Measurements from ENCODE around the gene POMP. TPM values are rescaled to one million over a fixed set of nuclear protein-coding genes. Genes with fewer than 3 reads are reported as not detected.

The POMP gene
- total and polyA plus RNA-seq, 2 donors (not counting 1 experiment from before 2014, with no cell fraction given): 67.7 to 149 TPM

GRCh38 chr13:28717170-28717569 lies 58.2 kb downstream of the POMP start:
- Histone ChIP-seq H2AFZ (ENCODE audit: low read length) (no peak overlapping the region), H4K20me1 (ENCODE audit: control insufficient read depth, extremely low read depth, insufficient read depth, low read length) (no peaks in the 10 kb centered on the region), H3K9me3 (ENCODE audit: control insufficient read depth, insufficient read depth, low read depth, low read length) (no peaks in the 10 kb centered on the region), H3K9ac (ENCODE audit: insufficient read depth, low read length) (no peak overlapping the region), H3K36me3 (ENCODE audit: control insufficient read depth, insufficient read depth, low read length) (no peaks in the 10 kb centered on the region), H3K4me1 (ENCODE audit: control insufficient read depth, extremely low read depth, insufficient read depth, low read length) (no peaks in the 10 kb centered on the region), H3K27ac (ENCODE audit: insufficient read depth, low read length) (no peak overlapping the region), H3K27me3 (ENCODE audit: control insufficient read depth, insufficient read depth, low read length) (no peaks in the 10 kb centered on the region), H3K79me2 (ENCODE audit: control insufficient read depth, insufficient read depth, low read length) (no peaks in the 10 kb centered on the region), H3K4me3 (replicated peaks in 1 of 4; ENCODE audit: control extremely low read depth in 1 of 4, insufficient read depth in 1 of 4, low read depth in 3 of 4, low read length in 4 of 4) (no peak overlapping the region), H3K4me2 (ENCODE audit: extremely low read depth, insufficient read depth, low read length) (no peak overlapping the region)
- no peak for TF ChIP-seq EZH2 (IDR thresholded peaks at IDR 0.05; ENCODE audit: low read length, missing control alignments)
- TF ChIP-seq CTCF (conservative IDR thresholded peaks at IDR 0.05 in 1 of 2, IDR thresholded peaks at IDR 0.05 in 1 of 2; ENCODE audit: low read depth in 1 of 2, low read length in 2 of 2): no peak
- no peak for DNase-seq (ENCODE audit: low read depth in 2 of 2)

- peak; percentile 3 to 24 for DNase-seq (ENCODE audit: low read depth in 2 of 2)
- H3K36me3 ChIP-seq (ENCODE audit: control insufficient read depth, insufficient read depth, low read length): no peaks in the 10 kb centered on the region
Observed at GRCh38 chr13:28718196-28718542, 59.2 kb downstream of the POMP start.

GRCh38 chr13:28718543-28719226 lies 59.8 kb downstream of the POMP start, which contains the start of gene SLC46A3:
Gene SLC46A3 (minus strand): TSS chr13:28718970. CDS start chr13:28717998, 972 bp downstream.
- Histone ChIP-seq H3K4me1 (ENCODE audit: control insufficient read depth, extremely low read depth, insufficient read depth, low read length) (no peaks in the 10 kb centered on the region), H3K27me3 (ENCODE audit: control insufficient read depth, insufficient read depth, low read length) (no peaks in the 10 kb centered on the region), H2AFZ (ENCODE audit: low read length) (peak within 1 kb of the TSS; percentile 93), H3K79me2 (ENCODE audit: control insufficient read depth, insufficient read depth, low read length) (no peaks in the 10 kb centered on the region), H3K4me2 (ENCODE audit: extremely low read depth, insufficient read depth, low read length) (peak within 1 kb of the TSS; percentile 97), H3K36me3 (ENCODE audit: control insufficient read depth, insufficient read depth, low read length) (no peaks in the 10 kb centered on the region), H3K4me3 (replicated peaks in 1 of 4; ENCODE audit: control extremely low read depth in 1 of 4, insufficient read depth in 1 of 4, low read depth in 3 of 4, low read length in 4 of 4) (peak within 1 kb of the TSS; percentile 55 to 82 (median 67)), H4K20me1 (ENCODE audit: control insufficient read depth, extremely low read depth, insufficient read depth, low read length) (no peaks in the 10 kb centered on the region), H3K9me3 (ENCODE audit: control insufficient read depth, insufficient read depth, low read depth, low read length) (no peaks in the 10 kb centered on the region), H3K9ac (ENCODE audit: insufficient read depth, low read length) (peak within 1 kb of the TSS; percentile 74), H3K27ac (ENCODE audit: insufficient read depth, low read length) (peak within 1 kb of the TSS; percentile 45)
- peak; percentile 97 to 98 for DNase-seq (ENCODE audit: low read depth in 2 of 2)
- no peak for TF ChIP-seq EZH2 (IDR thresholded peaks at IDR 0.05; ENCODE audit: low read length, missing control alignments)
- peak in 1 of 2 donors; percentile 9 for TF ChIP-seq CTCF (conservative IDR thresholded peaks at IDR 0.05 in 1 of 2, IDR thresholded peaks at IDR 0.05 in 1 of 2; ENCODE audit: low read depth in 1 of 2, low read length in 2 of 2)

More at GRCh38 chr13:28718196-28718542, 59.2 kb downstream of the POMP start:
- Histone ChIP-seq H3K4me1 (ENCODE audit: control insufficient read depth, extremely low read depth, insufficient read depth, low read length) (no peaks in the 10 kb centered on the region), H3K27me3 (ENCODE audit: control insufficient read depth, insufficient read depth, low read length) (no peaks in the 10 kb centered on the region), H3K4me2 (ENCODE audit: extremely low read depth, insufficient read depth, low read length) (peak overlapping the region; percentile 97), H3K4me3 (replicated peaks in 1 of 4; ENCODE audit: control extremely low read depth in 1 of 4, insufficient read depth in 1 of 4, low read depth in 3 of 4, low read length in 4 of 4) (peak overlapping the region; percentile 45 to 82 (median 67)), H3K27ac (ENCODE audit: insufficient read depth, low read length) (peak overlapping the region; percentile 42), H4K20me1 (ENCODE audit: control insufficient read depth, extremely low read depth, insufficient read depth, low read length) (no peaks in the 10 kb centered on the region), H2AFZ (ENCODE audit: low read length) (peak overlapping the region; percentile 93), H3K9me3 (ENCODE audit: control insufficient read depth, insufficient read depth, low read depth, low read length) (no peaks in the 10 kb centered on the region), H3K9ac (ENCODE audit: insufficient read depth, low read length) (peak overlapping the region; percentile 74), H3K79me2 (ENCODE audit: control insufficient read depth, insufficient read depth, low read length) (no peaks in the 10 kb centered on the region)
- no peak for TF ChIP-seq CTCF (conservative IDR thresholded peaks at IDR 0.05 in 1 of 2, IDR thresholded peaks at IDR 0.05 in 1 of 2; ENCODE audit: low read depth in 1 of 2, low read length in 2 of 2)
- no peak for TF ChIP-seq EZH2 (IDR thresholded peaks at IDR 0.05; ENCODE audit: low read length, missing control alignments)
